ENCODE data around the gene MGME1. TPM values are rescaled to one million over a fixed set of nuclear protein-coding genes. Genes with fewer than 3 reads are reported as not detected.
A peak's percentile ranks its signal among the peaks of the same experiment; 100 is the strongest.

MGME1 gene
- total and polyA plus RNA-seq, 2 of the 13 experiments (the other 11 are each of a cell fraction or from before 2014, with no cell fraction given), result 36.7 to 66.6 TPM

DNA sequence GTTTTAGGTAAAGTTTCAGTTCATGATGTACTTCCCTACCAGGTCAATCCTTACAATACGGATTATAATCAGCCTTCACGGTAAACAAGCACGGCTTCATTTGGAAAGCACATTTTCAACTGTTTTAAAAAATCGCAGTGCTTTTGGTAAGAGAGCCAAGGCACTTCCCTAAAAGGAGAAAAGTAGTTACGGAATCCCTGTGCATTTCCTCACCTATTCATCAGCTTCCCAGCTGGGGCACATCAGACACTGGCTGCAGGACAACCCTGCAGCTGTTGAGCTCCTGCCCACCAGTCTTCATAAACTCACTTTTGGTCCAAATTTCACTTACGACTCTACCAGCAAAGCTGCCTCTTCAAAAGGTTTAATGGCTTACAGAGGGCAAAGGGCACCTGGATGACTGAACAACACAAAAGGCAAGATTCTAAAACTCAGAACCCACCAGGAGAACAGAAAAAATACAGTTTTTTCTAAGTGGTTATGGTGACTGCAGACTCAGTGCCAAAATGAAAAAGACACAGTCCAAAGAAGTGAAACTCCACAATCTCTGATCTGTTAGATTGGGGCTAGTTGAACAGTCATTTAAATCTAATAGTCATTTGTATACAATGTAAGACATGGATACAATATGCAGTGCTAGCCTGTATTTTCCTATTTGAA is 7.8 kb upstream of the MGME1 start (continued):
- TF ChIP-seq ZNF383 (CRISPR knock-in tag; IDR thresholded peaks at IDR 0.05; ENCODE audit: borderline replicate concordance) (no peak), SOX13 (IDR thresholded peaks at IDR 0.05) (no peak), SOX13 (CRISPR knock-in tag; conservative IDR thresholded peaks at IDR 0.05 in 1 of 2, IDR thresholded peaks at IDR 0.05 in 1 of 2) (peak in 1 of 2 experiments; percentile 74; a peak in 2 of 4 replicates), HOXA5 (CRISPR knock-in tag; IDR thresholded peaks at IDR 0.05) (peak; percentile 64; the same call in 1 of the 2 replicates), PAX8 (CRISPR knock-in tag; IDR thresholded peaks at IDR 0.05; ENCODE audit: borderline replicate concordance) (no peak), MLLT10 (CRISPR knock-in tag; IDR thresholded peaks at IDR 0.05) (peak; percentile 94; the same call in 1 of the 2 replicates), ZNF766 (CRISPR knock-in tag; IDR thresholded peaks at IDR 0.05; ENCODE audit: borderline replicate concordance) (peak; percentile 40; the same call in 1 of the 2 replicates), MAZ (IDR thresholded peaks at IDR 0.05; ENCODE audit: borderline replicate concordance, low read depth, low read length) (no peak), MAZ (CRISPR knock-in tag; IDR thresholded peaks at IDR 0.05; ENCODE audit: low read depth) (no peak), KLF16 (CRISPR knock-in tag; IDR thresholded peaks at IDR 0.05) (peak in 1 of 2 experiments; percentile 24; a peak in 1 of 4 replicates), ZNF564 (CRISPR knock-in tag; IDR thresholded peaks at IDR 0.05) (peak; percentile 59; the same call in 1 of the 2 replicates), ZNF619 (CRISPR knock-in tag; IDR thresholded peaks at IDR 0.05) (peak; percentile 67; the same call in 1 of the 2 replicates), JUND (CRISPR knock-in tag; IDR thresholded peaks at IDR 0.05) (peak; percentile 45; the same call in 1 of the 2 replicates), ZMYM3 (CRISPR knock-in tag; IDR thresholded peaks at IDR 0.05) (peak; percentile 73), ZFP90 (CRISPR knock-in tag; IDR thresholded peaks at IDR 0.05; ENCODE audit: borderline replicate concordance) (peak; percentile 65; the same call in 1 of the 2 replicates), ZNF549 (CRISPR knock-in tag; IDR thresholded peaks at IDR 0.05) (0 out of 2 replicates have a peak, but pooled peaks have one; percentile 65), PRPF4 (IDR thresholded peaks at IDR 0.05; ENCODE audit: low read depth, low read length, poor library complexity, severe bottlenecking) (peak; percentile 40), SETDB1 (CRISPR knock-in tag; IDR thresholded peaks at IDR 0.05; ENCODE audit: borderline replicate concordance) (no peak), MED1 (CRISPR knock-in tag; IDR thresholded peaks at IDR 0.05) (peak; percentile 86), ERF (CRISPR knock-in tag; IDR thresholded peaks at IDR 0.05) (peak; percentile 63), ZNF781 (CRISPR knock-in tag; IDR thresholded peaks at IDR 0.05; ENCODE audit: borderline replicate concordance, not compliant biosample characterization) (no peak), ZFP62 (CRISPR knock-in tag; IDR thresholded peaks at IDR 0.05) (no peak), TARDBP (CRISPR knock-in tag; IDR thresholded peaks at IDR 0.05) (peak; percentile 87), SMC3 (IDR thresholded peaks at IDR 0.05; ENCODE audit: low read length) (peak; percentile 43), FOXO1 (CRISPR knock-in tag; IDR thresholded peaks at IDR 0.05) (peak; percentile 82)
- TF ChIP-seq, protein P1, sequence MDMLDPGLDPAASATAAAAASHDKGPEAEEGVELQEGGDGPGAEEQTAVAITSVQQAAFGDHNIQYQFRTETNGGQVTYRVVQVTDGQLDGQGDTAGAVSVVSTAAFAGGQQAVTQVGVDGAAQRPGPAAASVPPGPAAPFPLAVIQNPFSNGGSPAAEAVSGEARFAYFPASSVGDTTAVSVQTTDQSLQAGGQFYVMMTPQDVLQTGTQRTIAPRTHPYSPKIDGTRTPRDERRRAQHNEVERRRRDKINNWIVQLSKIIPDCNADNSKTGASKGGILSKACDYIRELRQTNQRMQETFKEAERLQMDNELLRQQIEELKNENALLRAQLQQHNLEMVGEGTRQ (IDR thresholded peaks at IDR 0.05; ENCODE audit: low read depth, low read length), result no peak
- TF ChIP-seq, protein P1 (CRISPR knock-in tag; IDR thresholded peaks at IDR 0.05; ENCODE audit: borderline replicate concordance), result no peak
- TF ChIP-seq, protein P2, sequence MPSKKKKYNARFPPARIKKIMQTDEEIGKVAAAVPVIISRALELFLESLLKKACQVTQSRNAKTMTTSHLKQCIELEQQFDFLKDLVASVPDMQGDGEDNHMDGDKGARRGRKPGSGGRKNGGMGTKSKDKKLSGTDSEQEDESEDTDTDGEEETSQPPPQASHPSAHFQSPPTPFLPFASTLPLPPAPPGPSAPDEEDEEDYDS (CRISPR knock-in tag; IDR thresholded peaks at IDR 0.05), result peak; percentile 61

Measured in HepG2 (cell line).